ENCODE measurements around the gene TNS2. TPM values are rescaled to one million over a fixed set of nuclear protein-coding genes. Genes with fewer than 3 reads are reported as not detected.

The TNS2 gene
- total RNA-seq, 4 donors from 2014 or later = 74.4 to 114 (median 91.9) TPM

GRCh38 chr12:53060064-53060720, 10.3 kb downstream of the TNS2 start:
- Histone ChIP-seq H3K4me3 (no peak overlapping the region), H3K36me3 (peaks cover 0 to 73% of the 10 kb centered on the region in 2 donors)

GRCh38 chr12:53060721-53061276, 10.9 kb downstream of the TNS2 start:
- Histone ChIP-seq H3K27me3 (no peaks in the 10 kb centered on the region), H3K27ac (peak overlapping the region; percentile 71 to 74 (median 74)), H3K4me1 (peaks cover 32 to 50% of the 10 kb centered on the region in 2 donors), H3K36me3 (peaks cover 0 to 73% of the 10 kb centered on the region in 2 donors), H3K9me3 (no peaks in the 10 kb centered on the region), H3K4me3 (no peak overlapping the region)
- DNase-seq = no peak
- ATAC-seq = no peak
- TF ChIP-seq CTCF (IDR thresholded peaks at IDR 0.05 in 4 of 5, conservative IDR thresholded peaks at IDR 0.05 in 1 of 5) = no peak
- TF ChIP-seq POLR2A (IDR thresholded peaks at IDR 0.05) = no peak
- in situ Hi-C loops (cut with MboI; ENCODE audit: low sequenced_read_pairs in 4 of 4) = loop anchor here in 2 of 4 donors (10.0 to 25.0 kb wide), 2 partner anchors 124 to 127 kb away; partner anchors contain the start of genes CSAD (in 2 of the 2) and ZNF740 (in 2 of the 2)
- intact Hi-C loops (cut with DNase I; ENCODE audit: low total_unique reads) = no loop called here

More at GRCh38 chr12:53060064-53060720, 10.3 kb downstream of the TNS2 start:
- in situ Hi-C loops (cut with MboI; ENCODE audit: low sequenced_read_pairs in 4 of 4) (loop anchor here in 2 of 4 donors (10.0 to 25.0 kb wide), 2 partner anchors 125 to 127 kb away; partner anchors contain the start of genes CSAD (in 2 of the 2) and ZNF740 (in 2 of the 2)), intact Hi-C loops (cut with DNase I; ENCODE audit: low total_unique reads) (no loop called here)
- H3K27me3 ChIP-seq = no peaks in the 10 kb centered on the region
- no peak for TF ChIP-seq CTCF (IDR thresholded peaks at IDR 0.05 in 4 of 5, conservative IDR thresholded peaks at IDR 0.05 in 1 of 5)
- no peak for TF ChIP-seq POLR2A (IDR thresholded peaks at IDR 0.05)
- H3K9me3 ChIP-seq = no peaks in the 10 kb centered on the region
- ATAC-seq (no peak), DNase-seq (no peak)
- peak overlapping the region; percentile 71 to 74 (median 74) for H3K27ac ChIP-seq
- H3K4me1 ChIP-seq = peaks cover 31 to 50% of the 10 kb centered on the region in 2 donors

GRCh38 chr12:53061404-53062010, 11.6 kb downstream of the TNS2 start:
- in situ Hi-C loops (cut with MboI; ENCODE audit: low sequenced_read_pairs in 4 of 4) (loop anchor here in 2 of 4 donors (10.0 to 25.0 kb wide), 2 partner anchors 123 to 126 kb away; partner anchors contain the start of genes CSAD (in 2 of the 2) and ZNF740 (in 2 of the 2)), intact Hi-C loops (cut with DNase I; ENCODE audit: low total_unique reads) (no loop called here)
- TF ChIP-seq CTCF (IDR thresholded peaks at IDR 0.05 in 4 of 5, conservative IDR thresholded peaks at IDR 0.05 in 1 of 5) (no peak), POLR2A (IDR thresholded peaks at IDR 0.05) (no peak)
- no peak overlapping the region for H3K4me3 ChIP-seq
- H3K36me3 ChIP-seq = peaks cover 0 to 72% of the 10 kb centered on the region in 2 donors
- ATAC-seq (no peak), DNase-seq (peak in 1 of 2 donors; percentile 18)
- no peaks in the 10 kb centered on the region for H3K27me3 ChIP-seq
- H3K9me3 ChIP-seq = no peaks in the 10 kb centered on the region
- peaks cover 33 to 55% of the 10 kb centered on the region in 2 donors for H3K4me1 ChIP-seq
- peak overlapping the region; percentile 71 to 74 (median 74) for H3K27ac ChIP-seq

GRCh38 chr12:53062011-53062961, 12.4 kb downstream of the TNS2 start:
- no peak for TF ChIP-seq POLR2A (IDR thresholded peaks at IDR 0.05)
- TF ChIP-seq CTCF (IDR thresholded peaks at IDR 0.05 in 4 of 5, conservative IDR thresholded peaks at IDR 0.05 in 1 of 5) = no peak
- Histone ChIP-seq H3K4me3 (no peak overlapping the region), H3K4me1 (peaks cover 33 to 57% of the 10 kb centered on the region in 2 donors), H3K27me3 (no peaks in the 10 kb centered on the region), H3K9me3 (no peaks in the 10 kb centered on the region), H3K27ac (peak overlapping the region; percentile 71 to 74 (median 74)), H3K36me3 (peaks cover 0 to 72% of the 10 kb centered on the region in 2 donors)
- ATAC-seq (no peak), DNase-seq (peak in 1 of 2 donors; percentile 18)
- in situ Hi-C loops (cut with MboI; ENCODE audit: low sequenced_read_pairs in 4 of 4) (loop anchor here in 2 of 4 donors (10.0 to 25.0 kb wide), 2 partner anchors 123 to 125 kb away; partner anchors contain the start of genes CSAD (in 2 of the 2) and ZNF740 (in 2 of the 2)), intact Hi-C loops (cut with DNase I; ENCODE audit: low total_unique reads) (no loop called here)

Data from gastrocnemius medialis (tissue), 4 donors.